ENCODE measurements around the gene CLSTN2. TPM values are rescaled to one million over a fixed set of nuclear protein-coding genes. Genes with fewer than 3 reads are reported as not detected.

Gene CLSTN2
- total and polyA plus RNA-seq, 2 of the 8 experiments (the other 6 are each of a cell fraction or from before 2014, with no cell fraction given) = 0.39 to 0.52 TPM

DNA sequence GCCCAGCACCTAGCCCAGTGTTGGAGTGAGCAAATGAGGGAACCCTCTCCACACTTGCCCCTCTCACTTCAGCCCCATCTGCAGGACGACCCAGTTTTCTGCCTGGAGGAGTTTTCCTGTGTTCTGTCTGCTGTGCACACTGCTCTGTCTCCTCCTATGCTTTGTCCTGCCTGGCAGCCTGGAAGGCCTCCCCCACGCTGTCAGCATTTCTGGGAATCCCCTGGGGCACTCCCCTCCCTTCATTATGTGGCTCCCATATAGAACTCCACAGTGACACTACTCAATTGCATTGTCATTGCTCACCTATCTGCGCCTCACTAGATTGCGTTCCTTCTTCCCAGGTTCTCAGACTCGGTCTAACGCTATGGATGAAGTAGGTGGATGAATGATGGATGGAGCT, 13.9 kb downstream of the CLSTN2 start:
- H3K79me2 ChIP-seq (ENCODE audit: control insufficient read depth in 1 of 2, insufficient read depth in 2 of 2, low read length in 2 of 2) = no peaks in the 10 kb centered on the region
- H3K4me2 ChIP-seq (ENCODE audit: insufficient read depth in 1 of 2, low read depth in 2 of 2, low read length in 2 of 2) = no peak overlapping the region
- no peaks in the 10 kb centered on the region for H3K36me3 ChIP-seq (ENCODE audit: control insufficient read depth in 2 of 4, insufficient read depth in 4 of 4, low read length in 3 of 4)
- 81% methylated on average over 6 of the region's 6 CpGs; no CpG with 5 or more reads in 1 of the 2 experiments for WGBS, 2 experiments (ENCODE audit: extremely low coverage in 1 of 2, insufficient coverage in 1 of 2, insufficient read length in 1 of 2, insufficient replicate concordance in 2 of 2, low coverage in 1 of 2, low lambda C conversion rate in 2 of 2, missing lambda C conversion rate in 1 of 2)
- ChIA-PET CTCF (ENCODE audit: partially characterized antibody) (interaction anchor here (1.2 to 3.4 kb wide), 5 partner anchors 8 to 550 kb away, joined by 3 to 14 read pairs (median 7); no protein-coding TSS in a partner anchor), POLR2A (ENCODE audit: partially characterized antibody) (no interaction called here)
- H2BK15ac ChIP-seq (ENCODE audit: low read length) = no peak overlapping the region
- no peak overlapping the region for H3K27ac ChIP-seq (ENCODE audit: low read depth, low read length)
- H2BK120ac ChIP-seq (replicated peaks; ENCODE audit: low read depth, low read length) = no peak overlapping the region
- no peak overlapping the region for H2BK12ac ChIP-seq (ENCODE audit: low read depth, low read length)
- DNase-seq (ENCODE audit: low read depth in 1 of 2, low spot score in 2 of 2) (no peak), FAIRE-seq (no peak)
- H3K4me3 ChIP-seq (ENCODE audit: extremely low read depth in 1 of 4, insufficient read depth in 2 of 4, low read depth in 3 of 4, low read length in 4 of 4) = no peak overlapping the region
- H4K91ac ChIP-seq (replicated peaks; ENCODE audit: insufficient read length, low read length) = no peak overlapping the region
- H3K23ac ChIP-seq (ENCODE audit: insufficient read length) = no peak overlapping the region
- H2AFZ ChIP-seq (ENCODE audit: low read length) = no peak overlapping the region
- H3K27me3 ChIP-seq (replicated peaks in 1 of 4; ENCODE audit: control insufficient read depth in 3 of 4, extremely low read depth in 1 of 4, insufficient read depth in 3 of 4, low read length in 3 of 4) = no peaks in the 10 kb centered on the region
- no peaks in the 10 kb centered on the region for H3K79me1 ChIP-seq (ENCODE audit: low read depth, low read length)
- H4K5ac ChIP-seq (ENCODE audit: insufficient read length, low read depth, low read length) = no peak overlapping the region
- no peak overlapping the region for H3K18ac ChIP-seq (ENCODE audit: extremely low read depth, low read length)
- no peak overlapping the region for H3K56ac ChIP-seq (replicated peaks; ENCODE audit: insufficient read length, low read depth, low read length)
- H4K8ac ChIP-seq (ENCODE audit: extremely low read depth, insufficient read depth, low read length) = no peak overlapping the region
- no peaks in the 10 kb centered on the region for H3K23me2 ChIP-seq (ENCODE audit: low read depth, low read length)
- H3K4me1 ChIP-seq (replicated peaks in 1 of 4; ENCODE audit: control insufficient read depth in 3 of 4, insufficient read depth in 4 of 4, low read length in 3 of 4) = no peaks in the 10 kb centered on the region
- no peak overlapping the region for H3K14ac ChIP-seq (ENCODE audit: insufficient read length)
- H3K9ac ChIP-seq (replicated peaks in 1 of 4; ENCODE audit: extremely low read depth in 1 of 4, low read depth in 3 of 4, low read length in 3 of 4) = no peak overlapping the region
- no peak overlapping the region for H2BK5ac ChIP-seq (ENCODE audit: low read depth, low read length)
- no peaks in the 10 kb centered on the region for H4K20me1 ChIP-seq (replicated peaks in 1 of 2; ENCODE audit: control insufficient read depth in 1 of 2, insufficient read depth in 2 of 2, low read length in 2 of 2)
- H2BK20ac ChIP-seq (ENCODE audit: low read length) = no peak overlapping the region
- no peaks in the 10 kb centered on the region for H3K9me3 ChIP-seq (ENCODE audit: insufficient read depth in 2 of 2, low read depth in 1 of 2, low read length in 1 of 2)
- no peak overlapping the region for H3K4ac ChIP-seq (replicated peaks; ENCODE audit: insufficient read length, low read depth, low read length)
- no peak overlapping the region for H2AK5ac ChIP-seq (ENCODE audit: low read depth, low read length)
- TF ChIP-seq RFX5 (IDR thresholded peaks at IDR 0.05; ENCODE audit: borderline replicate concordance, low read depth, low read length) (no peak), SAP30 (IDR thresholded peaks at IDR 0.05; ENCODE audit: insufficient read depth, insufficient replicate concordance, low read length) (no peak), MAX (IDR thresholded peaks at IDR 0.05) (no peak), CHD1 (IDR thresholded peaks at IDR 0.05; ENCODE audit: low read depth, low read length) (no peak), ZNF274 (IDR thresholded peaks at IDR 0.05; ENCODE audit: borderline replicate concordance, extremely low read depth, low read length) (no peak), BACH1 (IDR thresholded peaks at IDR 0.05; ENCODE audit: low read length) (no peak), POLR2A (IDR thresholded peaks at IDR 0.05; ENCODE audit: control extremely low read depth in 1 of 2, low read depth in 2 of 2, low read length in 2 of 2) (no peak), CEBPB (IDR thresholded peaks at IDR 0.05; ENCODE audit: low read depth, low read length) (no peak), TCF12 (IDR thresholded peaks at IDR 0.05; ENCODE audit: low read depth, low read length) (no peak), MAFK (IDR thresholded peaks at IDR 0.05; ENCODE audit: low read depth, low read length) (no peak), HDAC2 (IDR thresholded peaks at IDR 0.05; ENCODE audit: borderline replicate concordance in 1 of 2, low read depth in 2 of 2, low read length in 2 of 2) (no peak), ATF3 (IDR thresholded peaks at IDR 0.05; ENCODE audit: insufficient read depth, low read depth, low read length) (no peak), SIX5 (IDR thresholded peaks at IDR 0.05; ENCODE audit: low read depth, low read length) (no peak), SIRT6 (IDR thresholded peaks at IDR 0.05; ENCODE audit: low read length) (no peak), CREB1 (IDR thresholded peaks at IDR 0.05) (no peak)

Measured in H1 (cell line).